ENCODE data around the gene BORCS6. TPM values are rescaled to one million over a fixed set of nuclear protein-coding genes. Genes with fewer than 3 reads are reported as not detected.

BORCS6 gene
- total RNA-seq, 1 experiment from 2014 or later: 6.4 TPM

- ChIA-PET POLR2A (interaction anchor here (0.9 kb wide), 1 partner anchor 11 kb away, joined by 4 read pairs; no protein-coding TSS in a partner anchor), RAD21 (ENCODE audit: low non-redundant PET in 1 of 2, low total read pairs in 2 of 2, uncharacterized antibody in 2 of 2, unreplicated experiment in 2 of 2) (no interaction called here), CTCF (no interaction called here)
- Histone ChIP-seq H4K20me1 (ENCODE audit: insufficient read depth) (no peaks in the 10 kb centered on the region), H3K36me3 (ENCODE audit: control insufficient read depth in 1 of 2, insufficient read depth in 2 of 2, low read length in 2 of 2) (peaks cover 62 to 71% of the 10 kb centered on the region in 2 experiments), H2AFZ (ENCODE audit: low read depth, low read length, poor library complexity, severe bottlenecking) (no peak overlapping the region), H3K9ac (ENCODE audit: low read length) (no peak overlapping the region), H3K4me2 (ENCODE audit: low read length) (no peak overlapping the region), H3K9me2 (ENCODE audit: insufficient read depth) (no peaks in the 10 kb centered on the region), H3K79me2 (ENCODE audit: insufficient read depth, low read length) (peaks cover 15% of the 10 kb centered on the region; the same call in 1 of the 2 replicates), H3K4me3 (replicated peaks in 1 of 2; ENCODE audit: low read depth in 1 of 2, low read length in 2 of 2) (no peak overlapping the region), H3K9me3 (ENCODE audit: control insufficient read depth in 1 of 2, insufficient read depth in 1 of 2, low read depth in 1 of 2, low read length in 2 of 2) (no peaks in the 10 kb centered on the region), H3K4me1 (ENCODE audit: control insufficient read depth in 1 of 2, insufficient read depth in 2 of 2, low read length in 2 of 2) (no peaks in the 10 kb centered on the region), H3K27ac (ENCODE audit: low read depth, low read length) (no peak overlapping the region), H3K27me3 (ENCODE audit: insufficient read depth, low read length) (no peaks in the 10 kb centered on the region)
- intact Hi-C loops (cut with micrococcal nuclease): no loop called here
- BruUV-seq (replicated peaks): no TSS peak
- ATAC-seq (no peak), DNase-seq (ENCODE audit: low read depth, low spot score) (no peak)
- no peak for TF ChIP-seq TCF7L2 (IDR thresholded peaks at IDR 0.05; ENCODE audit: borderline replicate concordance, extremely low read depth, insufficient read depth, insufficient read length)
- no peak for TF ChIP-seq ZFX (IDR thresholded peaks at IDR 0.05)
- TF ChIP-seq RAD21 (IDR thresholded peaks at IDR 0.05; ENCODE audit: low read depth): no peak
- no peak for TF ChIP-seq EGR1 (IDR thresholded peaks at IDR 0.05; ENCODE audit: low read depth)
- TF ChIP-seq MAX (IDR thresholded peaks at IDR 0.05): no peak
- TF ChIP-seq SRF (IDR thresholded peaks at IDR 0.05; ENCODE audit: low read depth): no peak
- no peak for TF ChIP-seq EZH2phosphoT487 (IDR thresholded peaks at IDR 0.05; ENCODE audit: borderline replicate concordance)
- no peak for TF ChIP-seq FOSL1 (IDR thresholded peaks at IDR 0.05; ENCODE audit: low read depth)
- no peak for TF ChIP-seq ELF1 (IDR thresholded peaks at IDR 0.05; ENCODE audit: borderline replicate concordance, low read depth)
Measured at GRCh38 chr17:8235676-8236075, 45.7 kb upstream of the BORCS6 start.

GRCh38 chr17:8234361-8235270 lies 44.6 kb upstream of the BORCS6 start:
- no peak for DNase-seq (ENCODE audit: low read depth, low spot score)
- no peak overlapping the region for H3K4me3 ChIP-seq (replicated peaks in 1 of 2; ENCODE audit: low read depth in 1 of 2, low read length in 2 of 2)
- no peak overlapping the region for H3K4me2 ChIP-seq (ENCODE audit: low read length)
- H3K9me2 ChIP-seq (ENCODE audit: insufficient read depth): no peaks in the 10 kb centered on the region
- no peaks in the 10 kb centered on the region for H3K9me3 ChIP-seq (ENCODE audit: control insufficient read depth in 1 of 2, insufficient read depth in 1 of 2, low read depth in 1 of 2, low read length in 2 of 2)
- H3K36me3 ChIP-seq (ENCODE audit: control insufficient read depth in 1 of 2, insufficient read depth in 2 of 2, low read length in 2 of 2): peaks cover 71 to 72% of the 10 kb centered on the region in 2 experiments
- no peak overlapping the region for H3K27ac ChIP-seq (ENCODE audit: low read depth, low read length)
- no peak overlapping the region for H3K9ac ChIP-seq (ENCODE audit: low read length)
- no peaks in the 10 kb centered on the region for H3K27me3 ChIP-seq (ENCODE audit: insufficient read depth, low read length)
- no peak overlapping the region for H2AFZ ChIP-seq (ENCODE audit: low read depth, low read length, poor library complexity, severe bottlenecking)
- POLR2A ChIA-PET: no interaction called here
- peaks cover 9% of the 10 kb centered on the region; the same call in 1 of the 2 replicates for H3K79me2 ChIP-seq (ENCODE audit: insufficient read depth, low read length)
- CTCF ChIA-PET: no interaction called here
- no peak for ATAC-seq
- H3K4me1 ChIP-seq (ENCODE audit: control insufficient read depth in 1 of 2, insufficient read depth in 2 of 2, low read length in 2 of 2): no peaks in the 10 kb centered on the region
- H4K20me1 ChIP-seq (ENCODE audit: insufficient read depth): no peaks in the 10 kb centered on the region
- RAD21 ChIA-PET (ENCODE audit: low non-redundant PET in 1 of 2, low total read pairs in 2 of 2, uncharacterized antibody in 2 of 2, unreplicated experiment in 2 of 2): no interaction called here
- intact Hi-C loops (cut with micrococcal nuclease): no loop called here
- no TSS peak for BruUV-seq (replicated peaks)
- TF ChIP-seq EGR1 (IDR thresholded peaks at IDR 0.05; ENCODE audit: low read depth): no peak
- TF ChIP-seq CEBPB (IDR thresholded peaks at IDR 0.05; ENCODE audit: low read depth): no peak
- no peak for TF ChIP-seq ZNF274 (IDR thresholded peaks at IDR 0.05; ENCODE audit: low read depth, low read length)
- TF ChIP-seq ZFX (IDR thresholded peaks at IDR 0.05): no peak
- TF ChIP-seq EZH2phosphoT487 (IDR thresholded peaks at IDR 0.05; ENCODE audit: borderline replicate concordance): no peak
- no peak for TF ChIP-seq SP1 (IDR thresholded peaks at IDR 0.05; ENCODE audit: low read depth)
- TF ChIP-seq JUND (IDR thresholded peaks at IDR 0.05): no peak
- TF ChIP-seq, protein P1, sequence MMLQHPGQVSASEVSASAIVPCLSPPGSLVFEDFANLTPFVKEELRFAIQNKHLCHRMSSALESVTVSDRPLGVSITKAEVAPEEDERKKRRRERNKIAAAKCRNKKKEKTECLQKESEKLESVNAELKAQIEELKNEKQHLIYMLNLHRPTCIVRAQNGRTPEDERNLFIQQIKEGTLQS (IDR thresholded peaks at IDR 0.05): no peak
- no peak for TF ChIP-seq ELF1 (IDR thresholded peaks at IDR 0.05; ENCODE audit: borderline replicate concordance, low read depth)
- TF ChIP-seq, protein P2, sequence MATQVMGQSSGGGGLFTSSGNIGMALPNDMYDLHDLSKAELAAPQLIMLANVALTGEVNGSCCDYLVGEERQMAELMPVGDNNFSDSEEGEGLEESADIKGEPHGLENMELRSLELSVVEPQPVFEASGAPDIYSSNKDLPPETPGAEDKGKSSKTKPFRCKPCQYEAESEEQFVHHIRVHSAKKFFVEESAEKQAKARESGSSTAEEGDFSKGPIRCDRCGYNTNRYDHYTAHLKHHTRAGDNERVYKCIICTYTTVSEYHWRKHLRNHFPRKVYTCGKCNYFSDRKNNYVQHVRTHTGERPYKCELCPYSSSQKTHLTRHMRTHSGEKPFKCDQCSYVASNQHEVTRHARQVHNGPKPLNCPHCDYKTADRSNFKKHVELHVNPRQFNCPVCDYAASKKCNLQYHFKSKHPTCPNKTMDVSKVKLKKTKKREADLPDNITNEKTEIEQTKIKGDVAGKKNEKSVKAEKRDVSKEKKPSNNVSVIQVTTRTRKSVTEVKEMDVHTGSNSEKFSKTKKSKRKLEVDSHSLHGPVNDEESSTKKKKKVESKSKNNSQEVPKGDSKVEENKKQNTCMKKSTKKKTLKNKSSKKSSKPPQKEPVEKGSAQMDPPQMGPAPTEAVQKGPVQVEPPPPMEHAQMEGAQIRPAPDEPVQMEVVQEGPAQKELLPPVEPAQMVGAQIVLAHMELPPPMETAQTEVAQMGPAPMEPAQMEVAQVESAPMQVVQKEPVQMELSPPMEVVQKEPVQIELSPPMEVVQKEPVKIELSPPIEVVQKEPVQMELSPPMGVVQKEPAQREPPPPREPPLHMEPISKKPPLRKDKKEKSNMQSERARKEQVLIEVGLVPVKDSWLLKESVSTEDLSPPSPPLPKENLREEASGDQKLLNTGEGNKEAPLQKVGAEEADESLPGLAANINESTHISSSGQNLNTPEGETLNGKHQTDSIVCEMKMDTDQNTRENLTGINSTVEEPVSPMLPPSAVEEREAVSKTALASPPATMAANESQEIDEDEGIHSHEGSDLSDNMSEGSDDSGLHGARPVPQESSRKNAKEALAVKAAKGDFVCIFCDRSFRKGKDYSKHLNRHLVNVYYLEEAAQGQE (IDR thresholded peaks at IDR 0.05; ENCODE audit: low read depth): no peak
- no peak for TF ChIP-seq SRF (IDR thresholded peaks at IDR 0.05; ENCODE audit: low read depth)
